DND-41 (cell line): ENCODE results near the gene RAD54L2.

Source experiments
- EZH2 ChIP-seq: IDR thresholded peaks from 3 replicates; pipeline ENCODE4 v1.6.1; 2012; ENCODE audit warnings: borderline replicate concordance, low read depth, mild to moderate bottlenecking, moderate library complexity, low read length, inconsistent platforms; ENCODE audit not compliant: severe bottlenecking
- TF ChIP-seq, protein P1 (sequence below): IDR thresholded peaks from 2 replicates; pipeline ENCODE4 v1.5.1; 2012; ENCODE audit warnings: borderline replicate concordance, low read length, moderate library complexity, mild to moderate bottlenecking; ENCODE audit not compliant: poor library complexity, severe bottlenecking; ENCODE audit errors: extremely low read depth

- TF ChIP-seq EZH2, result no peak
- TF ChIP-seq, protein P1, sequence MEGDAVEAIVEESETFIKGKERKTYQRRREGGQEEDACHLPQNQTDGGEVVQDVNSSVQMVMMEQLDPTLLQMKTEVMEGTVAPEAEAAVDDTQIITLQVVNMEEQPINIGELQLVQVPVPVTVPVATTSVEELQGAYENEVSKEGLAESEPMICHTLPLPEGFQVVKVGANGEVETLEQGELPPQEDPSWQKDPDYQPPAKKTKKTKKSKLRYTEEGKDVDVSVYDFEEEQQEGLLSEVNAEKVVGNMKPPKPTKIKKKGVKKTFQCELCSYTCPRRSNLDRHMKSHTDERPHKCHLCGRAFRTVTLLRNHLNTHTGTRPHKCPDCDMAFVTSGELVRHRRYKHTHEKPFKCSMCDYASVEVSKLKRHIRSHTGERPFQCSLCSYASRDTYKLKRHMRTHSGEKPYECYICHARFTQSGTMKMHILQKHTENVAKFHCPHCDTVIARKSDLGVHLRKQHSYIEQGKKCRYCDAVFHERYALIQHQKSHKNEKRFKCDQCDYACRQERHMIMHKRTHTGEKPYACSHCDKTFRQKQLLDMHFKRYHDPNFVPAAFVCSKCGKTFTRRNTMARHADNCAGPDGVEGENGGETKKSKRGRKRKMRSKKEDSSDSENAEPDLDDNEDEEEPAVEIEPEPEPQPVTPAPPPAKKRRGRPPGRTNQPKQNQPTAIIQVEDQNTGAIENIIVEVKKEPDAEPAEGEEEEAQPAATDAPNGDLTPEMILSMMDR, result no peak
Measured at GRCh38 chr3:51559961-51560360, 21.4 kb downstream of the RAD54L2 start.
